T-helper 2 cell (primary cell): ENCODE measurements around the gene DUSP1.

Source experiments
- DNase-seq, 5 experiments: peaks; one replicate each; pipeline versions ENCODE4 v3.0.0 to v3.0.0-alpha.2; 2012 to 2022

The DUSP1 gene

DNA sequence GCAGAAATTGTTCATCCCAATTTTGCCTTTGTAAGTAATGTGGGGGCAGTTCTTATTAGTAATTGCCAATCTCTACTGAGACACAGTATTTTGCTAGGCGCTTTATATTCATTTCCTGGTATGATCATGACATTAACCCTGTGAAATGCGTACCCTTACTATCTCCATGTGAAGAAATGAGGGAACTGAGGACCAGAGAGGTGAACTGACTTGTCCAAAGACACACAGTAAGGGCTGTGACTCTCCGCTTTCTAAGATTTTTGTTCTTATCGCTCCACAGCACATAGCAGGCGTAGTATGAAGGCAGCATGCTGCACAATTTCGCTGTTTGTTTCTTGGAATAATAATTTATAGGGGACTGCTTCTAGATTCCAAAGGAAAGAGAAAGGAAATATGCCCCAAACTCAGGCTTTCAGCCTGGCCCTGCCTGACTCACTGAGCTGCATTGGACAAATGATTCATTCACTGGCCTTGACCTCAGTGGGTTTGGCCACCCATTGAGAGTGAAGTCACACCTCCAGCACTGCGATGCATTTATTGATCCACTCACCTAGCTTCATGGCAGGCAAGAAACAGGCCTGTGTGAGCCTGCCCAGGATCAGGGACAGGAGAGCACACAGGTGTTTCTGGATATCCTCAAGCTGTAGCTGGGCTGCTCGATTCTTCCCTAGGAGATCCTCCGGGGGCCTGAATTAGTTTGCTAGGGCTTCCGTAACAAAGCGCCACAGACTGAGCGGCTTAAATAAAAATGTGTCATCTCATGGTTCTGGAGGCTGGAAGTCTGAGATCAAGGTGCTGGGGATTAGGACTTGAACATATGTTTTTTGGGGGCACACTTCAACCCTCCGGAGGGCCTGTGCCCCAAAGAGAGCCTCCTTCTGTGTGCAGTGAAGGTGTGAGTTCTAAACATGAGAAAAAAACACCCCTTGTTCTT lies 7.2 kb upstream of the DUSP1 start:
- no peak for DNase-seq

DNA sequence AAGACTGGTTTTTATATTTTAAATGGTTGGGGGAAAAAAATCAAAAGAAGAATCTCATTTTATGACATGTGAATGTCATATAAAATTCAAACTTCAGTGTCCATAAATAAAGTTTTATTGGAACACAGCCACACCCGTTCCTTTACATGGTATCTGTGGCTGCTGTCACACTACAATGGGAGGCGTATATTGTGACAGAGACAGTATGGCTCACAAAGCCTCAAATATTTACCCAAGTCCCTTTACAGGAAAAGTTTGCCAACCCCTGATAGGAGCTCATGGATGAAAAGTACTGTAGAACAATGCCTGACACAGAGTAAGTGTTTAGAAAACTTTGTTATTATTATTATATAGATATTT lies 5.2 kb upstream of the DUSP1 start:
- DNase-seq, result no peak

DNA sequence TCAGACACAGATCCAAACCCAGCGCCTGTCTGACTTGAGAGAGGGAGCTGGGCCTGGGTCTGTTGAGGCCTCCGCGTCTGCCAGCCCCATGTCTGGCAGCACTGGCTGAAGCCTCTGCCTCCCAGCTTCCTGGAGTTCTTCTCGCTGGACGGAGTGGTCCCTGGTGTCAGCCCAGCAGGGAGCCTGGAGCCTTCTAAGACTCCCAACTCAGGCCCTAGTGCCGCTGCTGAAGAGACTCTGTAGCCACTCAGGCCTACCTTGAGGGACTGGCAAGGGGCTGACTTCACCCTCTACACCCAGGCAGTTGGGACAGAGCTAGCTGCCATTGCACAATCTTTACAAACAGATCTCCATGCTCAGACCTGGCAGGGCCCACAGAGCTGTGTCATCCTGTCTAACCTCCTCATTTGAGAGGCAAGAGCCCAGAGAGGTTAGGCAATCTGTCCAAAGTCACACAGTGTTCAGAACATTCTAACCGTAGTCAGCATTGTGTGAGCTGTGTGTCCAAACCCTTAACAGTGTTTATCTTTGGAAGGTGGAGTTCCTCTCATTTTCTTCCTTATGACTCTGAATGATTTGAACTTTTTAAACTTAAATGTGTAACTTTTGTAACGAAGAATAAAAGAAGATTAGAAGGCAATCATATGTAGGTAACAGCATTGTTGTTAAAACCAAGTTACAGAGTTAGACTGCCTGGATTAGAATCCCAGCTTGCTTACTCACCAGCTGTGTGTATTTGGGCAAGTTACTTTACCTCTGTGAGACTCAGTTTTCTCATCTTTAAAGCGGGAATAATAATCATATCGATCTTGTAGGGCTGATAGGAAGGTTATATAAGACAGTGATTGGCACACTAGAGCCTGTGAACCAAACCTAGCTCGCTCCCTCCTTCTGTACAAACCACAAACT lies 4.6 kb upstream of the DUSP1 start:
- DNase-seq, result no peak

DNA sequence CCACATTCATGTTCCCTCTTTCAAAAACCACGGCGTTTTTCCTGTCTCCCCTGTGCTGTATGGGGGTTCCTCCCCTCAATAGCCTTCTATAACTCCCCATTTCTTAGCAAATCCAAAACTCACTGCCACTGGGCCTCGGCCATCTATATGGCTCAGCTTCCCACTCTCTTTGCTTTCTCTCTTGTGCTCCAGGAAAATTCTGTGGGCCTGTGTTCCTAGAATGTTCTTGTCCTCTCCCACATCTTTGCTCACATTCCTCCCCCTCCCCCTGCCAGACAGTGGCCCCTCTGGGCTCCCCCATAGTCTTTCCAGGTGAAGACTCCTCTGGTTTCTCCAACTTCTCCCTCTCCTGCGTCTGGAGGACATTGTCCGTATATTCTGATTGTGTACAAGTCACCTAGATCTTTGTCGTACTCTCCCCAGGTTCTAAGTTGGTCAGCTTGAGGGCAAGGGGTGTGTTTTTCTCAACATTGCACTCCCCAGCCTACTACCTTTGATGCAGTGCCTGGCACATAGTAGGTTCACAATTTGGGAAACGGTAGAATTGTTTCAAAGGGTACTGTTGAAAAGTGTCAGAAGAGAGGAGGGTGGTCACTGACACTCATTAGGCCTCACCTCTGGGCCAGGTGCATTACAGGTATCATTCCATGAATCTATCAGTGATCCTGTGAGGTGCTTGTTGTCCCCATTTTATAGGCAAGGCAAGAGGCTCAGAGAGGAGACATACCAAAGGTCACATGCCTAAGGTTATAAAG lies 3.7 kb upstream of the DUSP1 start:
- DNase-seq, result no peak

DNA sequence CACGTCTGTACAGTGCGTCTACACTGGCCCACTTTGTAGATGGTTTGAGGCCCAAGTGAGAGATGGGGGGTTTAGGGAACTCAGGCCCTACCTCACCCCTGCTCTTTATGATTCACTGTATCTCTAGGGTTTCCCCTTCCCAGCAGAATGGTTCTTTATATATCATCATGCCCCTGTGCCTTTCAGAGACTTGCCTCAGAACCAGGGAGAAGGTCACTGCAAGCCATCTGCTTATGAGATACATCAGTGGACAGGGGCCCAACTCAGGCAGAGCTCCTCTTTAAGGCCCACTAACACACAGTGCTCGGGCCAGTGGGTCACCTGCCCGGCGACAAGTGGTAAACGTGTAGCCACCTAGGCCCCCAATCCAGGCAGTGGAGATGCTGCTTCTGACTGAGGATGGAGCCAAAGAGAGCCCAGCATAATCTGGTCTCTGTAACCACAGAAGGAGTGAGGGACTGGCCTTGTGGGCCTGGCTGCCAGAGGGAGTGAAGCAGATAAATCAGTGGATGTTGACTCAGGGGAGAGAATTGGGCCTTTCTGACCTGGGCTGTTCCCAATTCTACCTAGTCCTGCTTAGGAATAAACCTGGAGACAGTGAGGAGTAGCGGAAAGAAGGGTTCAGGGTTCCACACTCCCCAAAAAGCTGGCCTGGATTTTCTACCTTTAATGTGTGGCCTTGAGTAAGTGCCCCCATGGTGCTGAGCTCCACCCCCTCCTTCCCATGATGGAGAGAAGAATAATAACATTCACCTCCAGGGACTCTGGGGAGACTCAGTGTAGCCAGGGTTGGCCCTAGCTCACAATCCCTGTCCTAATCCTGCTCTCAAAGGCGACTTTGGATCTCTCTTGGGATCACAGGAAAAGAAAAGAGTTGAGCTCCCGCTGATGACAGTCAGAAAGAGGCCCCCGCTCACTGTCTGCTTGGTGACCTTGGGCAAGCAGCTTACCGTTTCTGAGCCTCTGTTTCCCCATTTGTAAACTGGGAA lies 2.8 kb upstream of the DUSP1 start:
- no peak for DNase-seq

DNA sequence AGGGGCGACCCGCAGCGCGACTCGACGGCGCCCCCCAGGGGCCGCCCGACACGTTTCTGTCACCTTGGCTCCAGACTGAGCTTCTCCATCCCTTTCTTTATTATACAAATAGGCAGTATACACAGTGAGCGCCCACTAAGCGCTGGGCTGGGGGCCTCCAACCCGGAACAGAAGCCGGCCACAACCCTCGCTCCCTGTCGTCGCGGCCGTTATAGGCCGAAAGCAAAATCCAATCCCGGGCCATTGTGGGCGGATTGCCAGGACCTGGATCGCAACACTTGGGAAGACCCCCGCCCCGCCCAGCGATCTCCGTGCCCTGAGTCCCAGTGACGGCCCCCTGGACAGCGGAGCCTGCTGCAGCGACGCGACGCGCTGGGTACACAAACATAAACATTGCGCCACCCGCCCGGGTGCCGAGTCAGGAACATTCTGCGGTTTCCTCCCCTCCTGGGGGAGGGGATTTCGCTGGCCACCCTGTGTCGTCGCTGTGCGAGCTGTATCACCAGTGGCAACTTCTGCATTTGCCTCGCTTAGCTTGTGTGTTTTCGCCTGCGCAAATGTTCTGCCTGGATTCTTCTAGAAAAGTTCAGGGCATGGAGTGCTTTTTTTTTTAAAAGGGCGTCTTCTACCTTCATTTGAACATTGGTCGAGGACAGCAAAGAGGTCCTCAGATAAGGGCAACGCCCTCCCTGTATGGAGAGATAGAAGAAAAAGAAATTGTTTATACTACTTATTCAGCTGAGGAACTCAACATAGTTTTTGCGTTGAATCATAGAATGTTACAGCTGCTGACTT lies 1.3 kb upstream of the DUSP1 start:
- peak; percentile 61 to 95 (median 82) for DNase-seq

DNA sequence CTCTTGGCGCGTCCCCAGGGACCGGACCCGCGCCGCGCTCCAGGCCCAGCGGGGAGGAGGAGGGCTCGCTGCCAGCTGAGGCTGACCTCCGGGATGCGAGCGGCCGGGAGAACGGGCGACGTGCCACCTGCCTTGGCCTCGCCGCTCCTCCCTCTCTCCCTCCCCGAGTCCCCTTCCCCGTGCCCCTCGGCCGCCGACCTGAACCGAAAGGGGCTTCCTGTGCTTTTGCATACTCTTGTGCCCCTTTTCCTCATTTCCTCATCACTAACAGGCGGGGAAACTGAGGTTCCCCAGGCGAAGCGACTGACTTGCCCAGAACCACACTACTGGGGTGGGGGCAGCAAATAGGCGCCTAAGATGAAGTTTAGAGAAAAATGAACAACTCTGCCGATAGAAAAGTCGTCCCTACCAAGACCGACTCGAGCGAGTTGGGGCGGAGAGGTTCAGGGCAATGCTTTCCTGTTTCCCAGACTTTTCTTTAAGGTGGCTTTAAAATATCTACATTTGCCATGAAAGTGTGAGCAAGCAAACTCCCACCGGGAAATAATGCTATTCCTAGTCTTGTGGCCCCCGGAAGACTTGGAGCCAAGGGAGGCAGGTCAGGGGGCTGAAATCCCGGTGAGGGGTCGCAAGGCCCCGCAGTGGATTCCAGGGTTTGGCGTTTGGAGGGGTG lies 580 bp upstream of the DUSP1 start:
- DNase-seq, result peak in 1 of 5 experiments; percentile 44

DNA sequence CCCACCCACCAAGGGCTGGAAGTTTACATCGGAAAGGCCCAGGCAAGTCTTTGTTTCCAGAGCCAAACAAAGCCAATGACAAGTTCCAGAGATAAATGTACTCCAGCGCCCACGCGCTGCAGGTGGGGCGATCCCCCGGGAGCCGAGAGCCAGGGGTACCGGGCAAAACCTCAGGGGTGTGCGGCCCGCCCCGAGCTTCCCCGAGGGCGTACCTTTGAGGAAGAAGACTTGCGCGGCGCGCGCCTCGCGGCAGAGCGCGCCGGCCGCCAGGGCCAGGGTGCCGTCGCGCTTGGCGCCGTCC lies 671 bp downstream of the DUSP1 start:
- DNase-seq, result peak in 2 of 5 experiments; percentile 24 to 41

DNA sequence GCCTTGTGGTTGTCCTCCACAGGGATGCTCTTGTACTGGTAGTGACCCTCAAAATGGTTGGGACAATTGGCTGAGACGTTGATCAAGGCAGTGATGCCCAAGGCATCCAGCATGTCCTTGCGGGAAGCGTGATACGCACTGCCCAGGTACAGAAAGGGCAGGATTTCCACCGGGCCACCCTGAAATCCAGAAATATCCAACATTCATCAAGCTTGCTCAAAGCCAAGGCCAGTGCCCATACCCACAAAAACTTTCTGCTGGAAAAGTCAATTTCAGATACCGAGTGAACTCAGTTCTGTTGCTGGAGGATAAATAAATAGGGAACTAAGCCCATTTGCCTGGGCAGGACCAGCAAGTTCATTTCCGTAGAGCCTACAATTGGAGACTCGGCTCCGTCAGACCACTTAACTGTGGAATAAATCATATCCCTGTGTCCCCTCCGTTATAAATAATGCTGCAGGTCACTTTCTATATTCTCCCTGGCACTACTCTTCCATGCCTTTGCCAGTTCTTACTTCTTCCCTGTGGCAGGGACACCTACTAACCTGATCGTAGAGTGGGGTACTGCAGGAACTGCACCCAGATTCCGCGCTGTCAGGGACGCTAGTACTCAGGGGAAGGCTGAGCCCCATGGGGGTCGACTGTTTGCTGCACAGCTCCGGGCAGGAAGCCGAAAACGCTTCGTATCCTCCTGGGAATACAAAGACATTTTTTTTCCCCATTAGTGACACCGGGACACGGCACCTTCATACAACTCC lies 1.2 kb downstream of the DUSP1 start:
- DNase-seq, result peak in 2 of 5 experiments; percentile 26 to 36

DNA sequence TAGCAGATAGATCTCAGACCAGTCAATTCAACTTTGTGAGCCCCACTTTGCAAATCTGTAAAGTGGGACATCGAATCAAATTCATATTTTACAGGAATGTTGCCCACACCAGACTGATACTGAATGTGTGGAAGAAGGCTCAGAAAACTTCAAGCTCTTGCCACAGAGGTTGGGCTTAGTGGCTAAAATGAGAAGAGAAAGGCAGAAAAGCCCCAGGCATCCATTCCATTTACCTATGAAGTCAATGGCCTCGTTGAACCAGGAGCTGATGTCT lies 1.7 kb downstream of the DUSP1 start:
- DNase-seq, result no peak

DNA sequence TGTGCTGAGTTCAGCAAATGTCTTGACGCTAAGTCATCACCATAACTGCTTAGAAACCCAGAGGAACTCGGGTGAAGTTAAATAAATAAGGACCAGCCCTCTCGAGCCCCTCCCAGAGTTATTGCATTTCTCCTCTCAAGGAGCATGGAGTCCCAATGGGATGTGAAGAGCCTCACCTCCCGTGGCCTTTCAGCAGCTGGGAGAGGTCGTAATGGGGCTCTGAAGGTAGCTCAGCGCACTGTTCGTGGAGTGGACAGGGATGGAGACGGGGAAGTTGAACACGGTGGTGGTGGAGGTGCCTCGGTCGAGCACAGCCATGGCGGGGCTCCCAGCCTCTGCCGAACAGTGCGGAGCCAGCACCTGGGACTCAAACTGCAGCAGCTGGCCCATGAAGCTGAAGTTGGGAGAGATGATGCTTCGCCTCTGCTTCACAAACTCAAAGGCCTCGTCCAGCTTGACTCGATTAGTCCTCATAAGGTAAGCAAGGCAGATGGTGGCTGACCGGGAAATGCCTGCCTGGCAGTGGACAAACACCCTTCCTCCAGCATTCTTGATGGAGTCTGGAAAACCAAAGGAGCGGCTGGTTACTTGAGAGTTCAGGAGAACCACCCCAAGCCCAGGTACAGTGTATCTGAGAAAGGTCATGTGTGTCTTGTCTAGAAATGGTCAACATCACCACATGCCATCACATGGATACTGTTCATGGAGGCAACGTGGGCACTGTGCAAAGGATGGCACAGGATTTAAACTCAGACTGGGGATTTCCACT lies 2.2 kb downstream of the DUSP1 start:
- DNase-seq, result peak in 2 of 5 experiments; percentile 36 to 55

DNA sequence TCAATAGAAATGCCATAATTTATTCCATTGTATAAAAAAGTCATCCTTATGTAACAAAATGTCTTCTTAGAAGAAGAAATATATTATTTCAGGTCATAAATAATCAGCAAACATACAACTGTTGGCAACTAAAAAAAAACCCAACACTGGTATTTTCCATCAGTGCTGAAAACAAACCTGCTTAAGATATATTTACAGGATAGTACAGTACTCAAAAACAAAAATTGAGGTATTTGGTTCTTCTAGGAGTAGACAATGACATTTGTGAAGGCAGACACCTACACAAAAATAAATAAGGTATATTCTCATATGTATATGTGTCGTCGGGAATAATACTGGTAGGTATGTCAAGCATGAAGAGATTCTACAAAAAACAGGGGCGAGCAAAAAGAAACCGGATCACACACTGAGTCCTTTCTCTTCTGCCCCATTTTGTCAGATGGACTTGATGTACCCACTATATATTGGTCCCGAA lies 2.9 kb downstream of the DUSP1 start:
- no peak for DNase-seq

DNA sequence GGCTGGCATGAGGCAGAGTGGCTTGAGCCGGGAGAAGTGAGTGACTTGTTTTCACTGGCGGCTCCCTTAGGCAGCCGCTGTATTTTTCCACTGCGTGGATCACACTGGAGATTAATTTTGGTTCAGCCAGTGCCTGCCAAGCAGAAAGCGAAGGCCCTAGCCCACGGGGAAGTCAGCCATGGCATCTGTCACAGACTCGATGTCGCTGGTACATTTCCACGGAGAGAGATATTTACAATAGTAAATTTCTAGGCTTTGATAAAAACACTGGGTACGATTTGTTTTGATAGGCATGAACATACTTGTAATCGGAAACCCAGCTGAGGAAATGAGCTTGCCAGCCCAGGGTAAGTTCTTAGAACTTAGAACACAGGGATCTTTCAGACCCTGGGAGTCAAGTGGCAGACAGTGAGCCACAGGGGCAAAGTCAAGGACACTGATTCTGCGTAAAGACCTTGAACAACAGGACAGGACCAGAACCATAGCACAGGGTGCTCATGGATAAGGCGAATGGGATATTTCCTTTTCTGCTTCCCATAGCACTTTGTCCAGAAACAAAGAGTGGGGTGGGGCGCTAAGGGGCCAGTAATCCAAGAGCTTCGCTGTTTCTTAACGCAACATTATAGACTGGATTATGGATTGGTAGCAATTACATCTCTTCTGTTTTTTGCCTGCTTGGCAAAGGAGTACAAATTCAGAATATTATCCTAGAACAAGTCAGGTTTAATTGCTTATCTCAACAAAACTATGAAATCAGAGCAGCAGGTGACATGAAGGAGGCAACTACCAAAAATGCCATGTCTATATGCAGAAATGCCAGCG lies 4.5 kb downstream of the DUSP1 start:
- DNase-seq, result peak in 2 of 5 experiments; percentile 45 to 71

DNA sequence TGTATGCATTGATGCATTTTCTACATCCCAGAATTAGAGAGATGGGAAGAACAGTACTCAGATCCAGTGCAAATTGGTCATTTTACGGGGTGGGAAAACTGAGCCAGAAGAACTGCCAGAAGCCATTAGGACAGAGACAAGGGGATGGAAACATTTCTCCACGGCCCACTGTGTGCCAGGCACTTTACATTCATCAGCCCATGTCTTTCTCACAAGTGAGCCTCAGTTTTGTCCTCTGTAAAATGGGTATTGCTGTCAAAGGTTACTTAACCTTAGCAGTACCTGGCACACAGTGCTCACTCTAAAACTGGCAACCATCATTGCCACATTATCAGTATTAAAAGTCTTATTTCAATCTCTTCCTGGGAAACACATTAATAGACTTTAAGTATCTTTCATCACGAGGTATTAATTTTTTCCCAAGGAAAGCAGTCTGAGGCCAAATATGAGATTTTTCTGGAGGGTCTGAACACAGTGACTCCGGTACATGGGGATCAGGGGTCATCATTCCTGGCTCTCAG lies 5.2 kb downstream of the DUSP1 start:
- no peak for DNase-seq

DNA sequence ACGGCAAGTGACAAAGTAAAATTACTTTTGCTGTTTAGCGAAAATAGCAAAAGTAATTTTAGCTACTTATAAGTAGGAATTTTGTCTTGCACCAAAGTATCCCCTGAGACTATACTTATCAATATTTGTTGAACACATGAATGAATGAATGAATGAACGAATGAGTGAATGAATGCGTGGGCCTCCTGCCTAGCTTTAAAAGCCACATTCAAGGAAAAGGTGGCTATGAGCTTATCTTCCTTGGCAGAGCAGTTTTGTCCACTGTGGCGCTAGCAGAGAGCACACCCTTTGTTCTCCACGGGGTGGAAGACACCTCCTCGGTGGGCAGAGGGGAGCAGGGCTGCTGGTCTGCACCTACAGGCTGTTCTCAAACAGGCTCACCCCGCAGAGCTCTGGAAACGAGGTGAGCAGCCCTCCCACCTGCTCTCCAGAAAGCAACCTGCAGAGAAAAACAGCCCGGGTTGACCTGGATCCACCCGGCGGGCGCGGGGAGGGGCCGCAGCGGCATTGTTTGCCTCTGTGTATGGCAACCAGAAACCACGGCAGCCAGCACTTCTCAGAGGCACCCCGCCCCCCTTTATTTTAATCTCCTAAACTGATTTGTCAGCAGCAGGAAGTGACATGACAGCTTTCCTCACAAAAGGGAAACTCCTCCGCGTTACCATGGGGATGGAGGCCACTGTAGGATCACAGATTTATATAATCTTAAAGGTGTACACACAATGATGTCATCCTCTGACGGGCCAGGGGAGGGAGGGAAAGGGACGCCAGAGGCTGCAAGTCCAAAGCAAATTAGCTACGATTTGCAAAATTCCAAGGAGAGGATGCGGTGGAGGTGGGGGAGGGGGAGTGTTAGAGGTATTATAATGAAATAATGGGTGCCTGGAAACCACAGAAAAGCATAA lies 5.9 kb downstream of the DUSP1 start:
- peak; percentile 80 to 99 (median 97) for DNase-seq

DNA sequence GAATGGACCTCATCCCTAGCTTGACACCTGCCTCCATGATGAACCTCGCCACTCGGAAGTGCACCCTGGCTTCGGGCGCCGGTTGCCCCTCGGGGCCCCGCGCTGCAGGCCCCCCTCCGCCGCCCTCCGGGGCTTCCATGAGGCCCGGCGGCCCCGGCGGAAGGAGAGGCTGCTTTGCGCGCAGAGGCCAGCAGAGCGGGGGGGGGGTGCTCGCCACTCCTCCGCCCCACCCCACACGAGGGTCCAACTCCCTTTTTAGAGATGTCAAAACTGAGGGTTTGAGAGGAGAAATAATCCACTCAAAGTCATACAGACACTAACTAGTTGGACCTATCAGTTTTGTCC lies 7.9 kb downstream of the DUSP1 start:
- no peak for DNase-seq
